HepG2 (cell line): ENCODE measurements around the gene CAPG. TPM values are rescaled to one million over a fixed set of nuclear protein-coding genes. Genes with fewer than 3 reads are reported as not detected.

ENCODE experiments used
- AKNA ChIP-seq: sonication (generic); formaldehyde crosslinking; IDR thresholded peaks from 2 replicates; pipeline ENCODE4 v1.4.0; 2020; ENCODE audit warnings: missing genetic modification reagents, borderline replicate concordance
- FOXC1 ChIP-seq: sonication (generic); formaldehyde crosslinking; IDR thresholded peaks from 2 replicates; pipeline ENCODE4 v1.8.0; 2022; ENCODE audit warnings: mild to moderate bottlenecking, missing genetic modification reagents, borderline replicate concordance
- SNAPC2 ChIP-seq: sonication (generic); formaldehyde crosslinking; IDR thresholded peaks from 2 replicates; pipeline ENCODE4 v1.8.1; 2022; ENCODE audit warnings: mild to moderate bottlenecking, missing genetic modification reagents
- SRY ChIP-seq: sonication (generic); formaldehyde crosslinking; IDR thresholded peaks from 2 replicates; pipeline ENCODE4 v1.8.0; 2022; ENCODE audit warnings: mild to moderate bottlenecking, missing genetic modification reagents
- UBTF ChIP-seq: sonication (generic); formaldehyde crosslinking; IDR thresholded peaks from 2 replicates; pipeline ENCODE4 v1.4.0; 2020; ENCODE audit warnings: mild to moderate bottlenecking, missing genetic modification reagents
- XBP1 ChIP-seq: sonication (generic); formaldehyde crosslinking; IDR thresholded peaks from 2 replicates; pipeline ENCODE4 v1.5.0; 2020; ENCODE audit warnings: missing genetic modification reagents
- ZBTB20 ChIP-seq: sonication (generic); formaldehyde crosslinking; IDR thresholded peaks from 2 replicates; pipeline ENCODE4 v1.8.1; 2023; ENCODE audit warnings: missing genetic modification reagents, low read depth, mild to moderate bottlenecking, borderline replicate concordance
- ZBTB37 ChIP-seq: sonication (generic); formaldehyde crosslinking; IDR thresholded peaks from 2 replicates; pipeline ENCODE4 v1.4.0; 2020; ENCODE audit warnings: mild to moderate bottlenecking, missing genetic modification reagents
- ZNF143 ChIP-seq: sonication (generic); formaldehyde crosslinking; IDR thresholded peaks from 2 replicates; pipeline ENCODE4 v1.4.0; 2020; ENCODE audit warnings: missing genetic modification reagents
- ZNF33B ChIP-seq: sonication (generic); formaldehyde crosslinking; IDR thresholded peaks from 2 replicates; pipeline ENCODE4 v1.5.1; 2020; ENCODE audit warnings: mild to moderate bottlenecking, missing genetic modification reagents
- ZNF572 ChIP-seq: sonication (generic); formaldehyde crosslinking; IDR thresholded peaks from 2 replicates; pipeline ENCODE4 v1.5.1; 2020; ENCODE audit warnings: mild to moderate bottlenecking, missing genetic modification reagents
- ZNF660 ChIP-seq: sonication (generic); formaldehyde crosslinking; IDR thresholded peaks from 2 replicates; pipeline ENCODE4 v1.5.1; 2020; ENCODE audit warnings: mild to moderate bottlenecking, low read depth, missing genetic modification reagents, borderline replicate concordance
- ZNF747 ChIP-seq: sonication (generic); formaldehyde crosslinking; IDR thresholded peaks from 2 replicates; pipeline ENCODE4 v1.8.1; 2023; ENCODE audit warnings: missing genetic modification reagents, mild to moderate bottlenecking, borderline replicate concordance
- ZNF75D ChIP-seq: sonication (generic); formaldehyde crosslinking; IDR thresholded peaks from 2 replicates; pipeline ENCODE4 v1.8.1; 2023; ENCODE audit warnings: missing genetic modification reagents, mild to moderate bottlenecking, borderline replicate concordance
- polyA plus RNA-seq, 8 experiments: library from polyadenylated mRNA; depleted of rRNA in 3 of 8; stranded (reverse) in 7 of 8; unstranded in 1 of 8; fragments of >200 nt; fragmentation: Illumina TruSeq in 4 of 8; extraction: Trizol in 4 of 8; gene quantifications; 2 replicates each; pipeline versions ENCODE4 v1.2.1 to v1.2.3, GENCODE V29; 2011 to 2016; ENCODE audit warnings: low read depth in 4 of 8, missing spikeins in 1 of 8, mixed read lengths in 1 of 8; ENCODE audit not compliant: insufficient read depth in 1 of 8
- total RNA-seq, 5 experiments: library from RNA; depleted of rRNA; stranded (reverse); fragments of >200 nt; fragmentation: Illumina TruSeq; extraction: Trizol; gene quantifications; 2 replicates each; pipeline ENCODE4 v1.2.3, GENCODE V29; 2016; ENCODE audit warnings: low read depth in 1 of 5
- TF ChIP-seq, protein P1 (sequence below): sonication (generic); formaldehyde crosslinking; conservative IDR thresholded peaks from 2 replicates; pipeline ENCODE4 v1.4.0; 2020; ENCODE audit warnings: missing genetic modification reagents
- TF ChIP-seq, protein P2 (sequence below): sonication (generic); formaldehyde crosslinking; IDR thresholded peaks from 2 replicates; pipeline ENCODE4 v1.4.0; 2020; ENCODE audit warnings: missing genetic modification reagents

CAPG gene
- total and polyA plus RNA-seq, 2 of the 13 experiments (the other 11 are each of a cell fraction or from before 2014, with no cell fraction given) = 12.7 to 18.2 TPM

DNA sequence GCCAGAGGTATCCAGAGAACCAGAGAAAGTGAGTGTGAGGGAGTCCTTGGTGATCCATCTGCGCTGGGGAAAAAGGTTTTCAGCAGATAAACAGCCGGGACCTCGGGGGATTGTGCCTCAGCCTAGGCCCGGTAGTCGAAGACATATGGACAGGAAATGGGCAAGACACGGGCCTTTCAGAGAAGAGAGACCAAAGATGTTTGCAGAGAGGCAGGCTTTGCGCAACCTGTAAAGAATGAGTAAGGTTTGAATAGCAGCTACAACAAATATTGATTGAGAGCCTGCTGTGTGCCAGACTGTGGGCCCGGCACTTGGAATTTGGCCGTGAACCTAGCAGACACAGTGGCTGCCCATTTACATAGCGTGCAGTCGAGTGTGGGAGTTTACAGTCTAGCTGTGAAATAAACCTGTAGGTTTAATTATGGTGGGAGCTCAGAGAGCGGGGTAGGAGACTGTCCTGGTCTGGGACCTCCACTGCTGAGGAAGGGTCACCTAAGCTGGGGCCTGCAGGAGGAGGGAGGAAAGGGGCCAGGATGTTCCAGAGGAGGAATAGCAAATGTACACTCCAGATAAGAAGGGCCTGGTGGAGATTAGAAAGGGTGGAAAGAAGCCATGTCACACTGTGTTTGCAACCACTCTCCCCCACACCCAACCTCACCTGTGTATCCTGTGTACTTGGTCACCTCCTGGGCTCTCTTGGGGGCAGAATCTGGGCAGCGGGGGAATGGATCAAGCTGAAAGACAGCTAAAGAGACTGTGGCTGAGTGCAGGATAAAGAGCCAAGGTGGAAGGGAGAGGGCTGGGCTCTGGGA is 11.3 kb upstream of the CAPG start (continued):
- TF ChIP-seq UBTF (CRISPR knock-in tag) (0 out of 2 replicates have a peak, but pooled peaks have one; percentile 43), ZNF747 (CRISPR knock-in tag) (no peak), FOXC1 (peak; percentile 63; the same call in 1 of the 2 replicates), SRY (CRISPR knock-in tag) (peak; percentile 86), ZNF143 (CRISPR knock-in tag) (peak; percentile 65), ZNF75D (no peak), XBP1 (CRISPR knock-in tag) (no peak), AKNA (CRISPR knock-in tag) (no peak), ZBTB20 (CRISPR knock-in tag) (peak; percentile 81; the same call in 1 of the 2 replicates), ZNF33B (CRISPR knock-in tag) (no peak), ZNF572 (CRISPR knock-in tag) (0 out of 2 replicates have a peak, but pooled peaks have one; percentile 34), ZNF660 (CRISPR knock-in tag) (no peak), SNAPC2 (peak; percentile 78; the same call in 1 of the 2 replicates), ZBTB37 (CRISPR knock-in tag) (peak; percentile 85)
- TF ChIP-seq, protein P1, sequence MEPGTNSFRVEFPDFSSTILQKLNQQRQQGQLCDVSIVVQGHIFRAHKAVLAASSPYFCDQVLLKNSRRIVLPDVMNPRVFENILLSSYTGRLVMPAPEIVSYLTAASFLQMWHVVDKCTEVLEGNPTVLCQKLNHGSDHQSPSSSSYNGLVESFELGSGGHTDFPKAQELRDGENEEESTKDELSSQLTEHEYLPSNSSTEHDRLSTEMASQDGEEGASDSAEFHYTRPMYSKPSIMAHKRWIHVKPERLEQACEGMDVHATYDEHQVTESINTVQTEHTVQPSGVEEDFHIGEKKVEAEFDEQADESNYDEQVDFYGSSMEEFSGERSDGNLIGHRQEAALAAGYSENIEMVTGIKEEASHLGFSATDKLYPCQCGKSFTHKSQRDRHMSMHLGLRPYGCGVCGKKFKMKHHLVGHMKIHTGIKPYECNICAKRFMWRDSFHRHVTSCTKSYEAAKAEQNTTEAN (CRISPR knock-in tag) = peak; percentile 90; the same call in 1 of the 2 replicates
- TF ChIP-seq, protein P2, sequence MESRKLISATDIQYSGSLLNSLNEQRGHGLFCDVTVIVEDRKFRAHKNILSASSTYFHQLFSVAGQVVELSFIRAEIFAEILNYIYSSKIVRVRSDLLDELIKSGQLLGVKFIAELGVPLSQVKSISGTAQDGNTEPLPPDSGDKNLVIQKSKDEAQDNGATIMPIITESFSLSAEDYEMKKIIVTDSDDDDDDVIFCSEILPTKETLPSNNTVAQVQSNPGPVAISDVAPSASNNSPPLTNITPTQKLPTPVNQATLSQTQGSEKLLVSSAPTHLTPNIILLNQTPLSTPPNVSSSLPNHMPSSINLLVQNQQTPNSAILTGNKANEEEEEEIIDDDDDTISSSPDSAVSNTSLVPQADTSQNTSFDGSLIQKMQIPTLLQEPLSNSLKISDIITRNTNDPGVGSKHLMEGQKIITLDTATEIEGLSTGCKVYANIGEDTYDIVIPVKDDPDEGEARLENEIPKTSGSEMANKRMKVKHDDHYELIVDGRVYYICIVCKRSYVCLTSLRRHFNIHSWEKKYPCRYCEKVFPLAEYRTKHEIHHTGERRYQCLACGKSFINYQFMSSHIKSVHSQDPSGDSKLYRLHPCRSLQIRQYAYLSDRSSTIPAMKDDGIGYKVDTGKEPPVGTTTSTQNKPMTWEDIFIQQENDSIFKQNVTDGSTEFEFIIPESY = peak; percentile 83
